HEK293 (cell line): ENCODE measurements around the gene POM121L2.

Experiments used
- CTCF ChIP-seq: fragments of 450-650 bp; formaldehyde crosslinking; IDR thresholded peaks from 2 replicates; pipeline ENCODE4 v1.5.1; 2016; ENCODE audit warnings: missing biosample characterization, missing genetic modification characterization
- ZNF311 ChIP-seq: fragments of 450-650 bp; formaldehyde crosslinking; IDR thresholded peaks from 2 replicates; pipeline ENCODE4 v1.5.1; 2017; ENCODE audit warnings: missing biosample characterization, missing genetic modification characterization, borderline replicate concordance
- ZNF610 ChIP-seq: fragments of 450-650 bp; formaldehyde crosslinking; IDR thresholded peaks from 2 replicates; pipeline ENCODE4 v1.5.1; 2016; ENCODE audit warnings: missing biosample characterization, missing genetic modification characterization, borderline replicate concordance

- TF ChIP-seq CTCF (tag by site-specific recombination) (no peak), ZNF311 (tag by site-specific recombination) (no peak), ZNF610 (tag by site-specific recombination) (no peak)
These were observed 28.8 kb downstream of the POM121L2 start for GRCh38 chr6:27283279-27283678.
